B cell (primary cell): ENCODE measurements around the gene SPCS2.

ENCODE experiments used
- EZH2 ChIP-seq: IDR thresholded peaks from 2 replicates; pipeline ENCODE4 v1.6.1; 2012; ENCODE audit warnings: borderline replicate concordance, low read depth, mild to moderate bottlenecking, moderate library complexity, low read length; ENCODE audit not compliant: insufficient read depth, poor library complexity, severe bottlenecking
- TF ChIP-seq, protein P1 (sequence below): fragments of 200-600 bp; IDR thresholded peaks from one replicate; pipeline ENCODE4 v1.8.0; 2022; ENCODE audit warnings: antibody characterized with exemption, mild to moderate bottlenecking

- TF ChIP-seq, protein P1, sequence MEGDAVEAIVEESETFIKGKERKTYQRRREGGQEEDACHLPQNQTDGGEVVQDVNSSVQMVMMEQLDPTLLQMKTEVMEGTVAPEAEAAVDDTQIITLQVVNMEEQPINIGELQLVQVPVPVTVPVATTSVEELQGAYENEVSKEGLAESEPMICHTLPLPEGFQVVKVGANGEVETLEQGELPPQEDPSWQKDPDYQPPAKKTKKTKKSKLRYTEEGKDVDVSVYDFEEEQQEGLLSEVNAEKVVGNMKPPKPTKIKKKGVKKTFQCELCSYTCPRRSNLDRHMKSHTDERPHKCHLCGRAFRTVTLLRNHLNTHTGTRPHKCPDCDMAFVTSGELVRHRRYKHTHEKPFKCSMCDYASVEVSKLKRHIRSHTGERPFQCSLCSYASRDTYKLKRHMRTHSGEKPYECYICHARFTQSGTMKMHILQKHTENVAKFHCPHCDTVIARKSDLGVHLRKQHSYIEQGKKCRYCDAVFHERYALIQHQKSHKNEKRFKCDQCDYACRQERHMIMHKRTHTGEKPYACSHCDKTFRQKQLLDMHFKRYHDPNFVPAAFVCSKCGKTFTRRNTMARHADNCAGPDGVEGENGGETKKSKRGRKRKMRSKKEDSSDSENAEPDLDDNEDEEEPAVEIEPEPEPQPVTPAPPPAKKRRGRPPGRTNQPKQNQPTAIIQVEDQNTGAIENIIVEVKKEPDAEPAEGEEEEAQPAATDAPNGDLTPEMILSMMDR, result no peak
- no peak for TF ChIP-seq EZH2
These were observed 2.2 kb downstream of the SPCS2 start for GRCh38 chr11:74951226-74951625.
